CD4-positive, alpha-beta T cell (primary cell): ENCODE results near the gene IL16. TPM values are rescaled to one million over a fixed set of nuclear protein-coding genes. Genes with fewer than 3 reads are reported as not detected.

Source experiments
- ATAC-seq: fragments of 200-7000 bp; cut with Tn5 transposase; one replicate; pipeline ENCODE4 v1.10.0; 2022; ENCODE audit warnings: mild to moderate bottlenecking; ENCODE audit not compliant: poor library complexity
- CTCF ChIA-PET: fragments of 350-600 bp; sonication (Branson Sonifier 250); formaldehyde crosslinking; loops from one replicate; lab custom pipeline; 2021; ENCODE audit warnings: antibody characterized with exemption, inconsistent platforms; lab: Charles Lee
- POLR2A ChIA-PET: fragments of 350-600 bp; sonication (Branson Sonifier 250); formaldehyde crosslinking; loops from one replicate; lab custom pipeline; 2021; ENCODE audit warnings: antibody characterized with exemption, inconsistent platforms; lab: Charles Lee
- DNase-seq, 14 experiments: peaks; one replicate each; pipeline ENCODE4 v3.0.0-alpha.2; 2013 to 2020; ENCODE audit warnings: mixed read lengths in 2 of 14
- H3K27ac ChIP-seq, 2 donors: one replicate each; pipeline versions ENCODE4 v1.5.1 to v1.7.0; 2013; ENCODE audit warnings: low read length in 2 of 2, low read depth in 1 of 2, mild to moderate bottlenecking in 1 of 2
- H3K27me3 ChIP-seq, 2 experiments: 1 replicate in 1 of 2; 2 replicates in 1 of 2; pipeline versions ENCODE4 v1.6.1 to v1.7.0; 2013; ENCODE audit warnings: low read length in 2 of 2, control low read depth in 1 of 2, mild to moderate bottlenecking in 1 of 2, moderate library complexity in 1 of 2; ENCODE audit not compliant: insufficient read depth in 2 of 2, control insufficient read depth in 1 of 2
- H3K36me3 ChIP-seq: one replicate; pipeline ENCODE4 v1.6.1; 2013; ENCODE audit warnings: low read length, control low read depth; ENCODE audit not compliant: insufficient read depth
- H3K4me1 ChIP-seq: one replicate; pipeline ENCODE4 v1.6.1; 2013; ENCODE audit warnings: low read length, control low read depth; ENCODE audit not compliant: insufficient read depth
- H3K4me3 ChIP-seq: one replicate; pipeline ENCODE4 v1.5.1; 2013; ENCODE audit warnings: mild to moderate bottlenecking, low read length, moderate library complexity
- H3K9me3 ChIP-seq, 2 experiments: 1 replicate in 1 of 2; 2 replicates in 1 of 2; pipeline versions ENCODE4 v1.6.1 to v1.7.0; 2013; ENCODE audit warnings: low read length in 2 of 2, mild to moderate bottlenecking in 2 of 2, control low read depth in 1 of 2, moderate library complexity in 1 of 2; ENCODE audit not compliant: control insufficient read depth in 1 of 2, insufficient read depth in 1 of 2
- H3K27ac Mint-ChIP-seq: one replicate; pipeline ENCODE4 v1.8.0; 2020; ENCODE audit warnings: mixed read lengths
- H3K27me3 Mint-ChIP-seq: one replicate; pipeline ENCODE4 v1.8.0; 2021; ENCODE audit warnings: mixed read lengths
- H3K36me3 Mint-ChIP-seq: one replicate; pipeline ENCODE4 v1.8.0; 2021; ENCODE audit warnings: low read depth, mixed read lengths
- H3K4me1 Mint-ChIP-seq: one replicate; pipeline ENCODE4 v1.8.0; 2021; ENCODE audit warnings: low read depth, mixed read lengths
- H3K4me3 Mint-ChIP-seq: one replicate; pipeline ENCODE4 v1.8.0; 2020; ENCODE audit warnings: mild to moderate bottlenecking, mixed read lengths
- H3K9me3 Mint-ChIP-seq: one replicate; pipeline ENCODE4 v1.8.0; 2020; ENCODE audit warnings: mixed read lengths
- intact Hi-C, 2 experiments: fragments of 100-400 bp; cut with DNase I in 1 of 2; cut with micrococcal nuclease in 1 of 2; formaldehyde crosslinking; loops; one replicate each; pipeline versions ENCODE4 v1.15.1 to v1.9.0; 2023 to 2025; cut with DNase I, micrococcal nuclease
- total RNA-seq, 174 experiments: library from RNA in 2 of 174; stranded (reverse) in 2 of 174; gene quantifications; one replicate each; pipeline ENCODE4 v1.2.3 and lab custom pipeline; 2021 to 2026
- TF ChIP-seq, protein P1 (sequence below): fragments of 200-600 bp; IDR thresholded peaks from one replicate; pipeline ENCODE4 v1.8.0; 2022; ENCODE audit warnings: antibody characterized with exemption, mild to moderate bottlenecking

The IL16 gene
- total RNA-seq, 2 experiments from 2014 or later: 164 to 168 TPM

- no peaks in the 10 kb centered on the region for H3K36me3 ChIP-seq
- H3K4me1 ChIP-seq: no peaks in the 10 kb centered on the region
- Mint-ChIP-seq H3K36me3 (no peaks in the 10 kb centered on the region), H3K9me3 (no peaks in the 10 kb centered on the region), H3K27me3 (no peaks in the 10 kb centered on the region), H3K27ac (no peak overlapping the region), H3K4me1 (no peaks in the 10 kb centered on the region), H3K4me3 (no peak overlapping the region)
- intact Hi-C loops: no loop called here
- ChIA-PET POLR2A (no interaction called here), CTCF (interaction anchor here (1.4 kb wide), 1 partner anchor 92 kb away, joined by 3 read pairs; no protein-coding TSS in a partner anchor)
- H3K9me3 ChIP-seq: no peaks in the 10 kb centered on the region
- H3K27ac ChIP-seq: no peak overlapping the region
- ATAC-seq (no peak), DNase-seq (no peak)
- TF ChIP-seq, protein P1, sequence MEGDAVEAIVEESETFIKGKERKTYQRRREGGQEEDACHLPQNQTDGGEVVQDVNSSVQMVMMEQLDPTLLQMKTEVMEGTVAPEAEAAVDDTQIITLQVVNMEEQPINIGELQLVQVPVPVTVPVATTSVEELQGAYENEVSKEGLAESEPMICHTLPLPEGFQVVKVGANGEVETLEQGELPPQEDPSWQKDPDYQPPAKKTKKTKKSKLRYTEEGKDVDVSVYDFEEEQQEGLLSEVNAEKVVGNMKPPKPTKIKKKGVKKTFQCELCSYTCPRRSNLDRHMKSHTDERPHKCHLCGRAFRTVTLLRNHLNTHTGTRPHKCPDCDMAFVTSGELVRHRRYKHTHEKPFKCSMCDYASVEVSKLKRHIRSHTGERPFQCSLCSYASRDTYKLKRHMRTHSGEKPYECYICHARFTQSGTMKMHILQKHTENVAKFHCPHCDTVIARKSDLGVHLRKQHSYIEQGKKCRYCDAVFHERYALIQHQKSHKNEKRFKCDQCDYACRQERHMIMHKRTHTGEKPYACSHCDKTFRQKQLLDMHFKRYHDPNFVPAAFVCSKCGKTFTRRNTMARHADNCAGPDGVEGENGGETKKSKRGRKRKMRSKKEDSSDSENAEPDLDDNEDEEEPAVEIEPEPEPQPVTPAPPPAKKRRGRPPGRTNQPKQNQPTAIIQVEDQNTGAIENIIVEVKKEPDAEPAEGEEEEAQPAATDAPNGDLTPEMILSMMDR: no peak
- no peak overlapping the region for H3K4me3 ChIP-seq
- H3K27me3 ChIP-seq: peaks cover 0 to 2% of the 10 kb centered on the region in 2 experiments
These were observed 161.6 kb downstream of the IL16 start for GRCh38 chr15:81358248-81358647.

GRCh38 chr15:81360491-81360890 is 163.8 kb downstream of the IL16 start:
- ChIA-PET CTCF (interaction anchor here (0.5 kb wide), 1 partner anchor 222 kb away, joined by 3 read pairs; no protein-coding TSS in a partner anchor), POLR2A (no interaction called here)
- H3K4me1 Mint-ChIP-seq: no peaks in the 10 kb centered on the region
- H3K4me1 ChIP-seq: no peaks in the 10 kb centered on the region
- intact Hi-C loops: no loop called here
- no peak overlapping the region for H3K27ac Mint-ChIP-seq
- DNase-seq: no peak
- no peaks in the 10 kb centered on the region for H3K9me3 ChIP-seq
- TF ChIP-seq, protein P1: no peak
- peaks cover 0 to 2% of the 10 kb centered on the region in 2 experiments for H3K27me3 ChIP-seq
- H3K9me3 Mint-ChIP-seq: no peaks in the 10 kb centered on the region
- ATAC-seq: no peak
- H3K36me3 Mint-ChIP-seq: no peaks in the 10 kb centered on the region
- H3K4me3 ChIP-seq: no peak overlapping the region
- H3K4me3 Mint-ChIP-seq: no peak overlapping the region
- no peaks in the 10 kb centered on the region for H3K27me3 Mint-ChIP-seq
- H3K36me3 ChIP-seq: no peaks in the 10 kb centered on the region
- no peak overlapping the region for H3K27ac ChIP-seq

- Mint-ChIP-seq H3K4me3 (no peak overlapping the region), H3K36me3 (no peaks in the 10 kb centered on the region), H3K27ac (no peak overlapping the region), H3K9me3 (no peaks in the 10 kb centered on the region), H3K4me1 (no peaks in the 10 kb centered on the region), H3K27me3 (no peaks in the 10 kb centered on the region)
- H3K9me3 ChIP-seq: no peaks in the 10 kb centered on the region
- ChIA-PET POLR2A (no interaction called here), CTCF (no interaction called here)
- ATAC-seq: no peak
- intact Hi-C loops: no loop called here
- H3K36me3 ChIP-seq: no peaks in the 10 kb centered on the region
- H3K4me1 ChIP-seq: no peaks in the 10 kb centered on the region
- H3K27me3 ChIP-seq: no peaks in the 10 kb centered on the region
- H3K27ac ChIP-seq: no peak overlapping the region
- DNase-seq: no peak
- no peak overlapping the region for H3K4me3 ChIP-seq
- TF ChIP-seq, protein P1: no peak
These were observed 165.2 kb downstream of the IL16 start for GRCh38 chr15:81361891-81362290.
